ENCODE data around the gene INPP4A. TPM values are rescaled to one million over a fixed set of nuclear protein-coding genes. Genes with fewer than 3 reads are reported as not detected.

The INPP4A gene
- total RNA-seq, 1 donor from 2014 or later: 45.0 TPM

DNA sequence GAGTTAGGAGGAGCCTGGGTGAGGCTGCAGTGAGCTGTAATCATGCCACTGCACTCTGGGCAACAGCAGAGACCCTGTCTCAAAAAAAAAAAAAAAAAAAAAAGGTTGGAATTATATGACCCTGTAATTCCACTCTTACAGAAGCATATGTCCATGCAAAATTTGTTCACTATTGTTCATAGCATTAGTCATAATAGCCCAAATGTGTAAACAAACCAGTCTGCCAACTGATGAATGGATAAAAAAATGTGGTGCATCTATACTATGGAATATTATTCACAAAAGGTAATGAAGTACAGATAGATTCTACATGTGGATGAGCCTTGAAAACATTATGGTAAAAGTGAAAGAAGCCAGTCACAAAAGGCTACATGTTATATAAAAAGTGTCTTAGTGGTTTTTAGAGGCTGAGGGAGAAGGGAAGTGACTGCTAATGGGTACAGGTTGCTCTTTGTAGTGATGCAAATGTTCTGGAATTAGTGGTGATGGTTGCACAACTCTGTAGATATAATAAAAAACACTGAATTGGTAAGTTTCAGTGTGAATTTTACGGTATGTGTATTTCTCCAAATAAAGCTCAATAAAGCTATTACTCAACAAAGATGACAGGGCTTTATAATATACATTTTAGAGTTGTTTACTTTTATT lies 154.2 kb downstream of the INPP4A start:
- no peaks in the 10 kb centered on the region for H3K27me3 Mint-ChIP-seq
- intact Hi-C loops (cut with micrococcal nuclease): no loop called here
- H3K9me3 Mint-ChIP-seq: peaks cover 2% of the 10 kb centered on the region
- no peak for DNase-seq
- H3K36me3 Mint-ChIP-seq (ENCODE audit: low read depth): peaks cover 54% of the 10 kb centered on the region
- H3K27ac Mint-ChIP-seq: peak overlapping the region; percentile 66
- H3K4me3 Mint-ChIP-seq: no peak overlapping the region
- H3K4me1 Mint-ChIP-seq: peaks cover 8% of the 10 kb centered on the region

DNA sequence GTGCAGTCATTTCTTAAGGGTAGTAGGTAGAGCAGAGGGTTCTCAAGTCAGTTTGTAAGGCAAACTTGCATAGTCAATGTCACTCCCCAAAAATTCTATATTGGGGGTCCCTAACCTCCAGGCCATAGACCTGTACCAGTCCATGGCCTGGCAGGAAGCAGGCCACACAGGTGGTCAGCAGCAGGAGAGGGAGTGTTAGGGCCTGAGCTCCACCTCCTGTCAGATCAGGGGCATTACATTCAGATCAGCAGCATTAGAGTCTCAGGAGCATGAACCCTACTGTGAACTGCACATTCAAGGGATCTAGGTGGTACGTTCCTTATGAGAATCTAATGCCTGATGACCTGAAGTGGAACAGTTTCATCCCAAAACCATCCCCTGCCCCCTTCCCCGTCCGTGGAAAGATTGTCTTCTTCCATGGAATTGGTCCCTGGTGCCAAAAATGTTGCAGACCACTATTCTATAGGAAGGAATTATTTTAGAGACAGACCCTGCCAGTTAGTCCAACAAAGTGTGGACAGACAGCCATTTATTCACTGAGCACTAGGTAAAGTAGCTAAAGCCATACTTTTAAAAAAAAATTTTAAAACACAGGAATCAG lies 157.0 kb downstream of the INPP4A start:
- peak; percentile 72 for DNase-seq

DNA sequence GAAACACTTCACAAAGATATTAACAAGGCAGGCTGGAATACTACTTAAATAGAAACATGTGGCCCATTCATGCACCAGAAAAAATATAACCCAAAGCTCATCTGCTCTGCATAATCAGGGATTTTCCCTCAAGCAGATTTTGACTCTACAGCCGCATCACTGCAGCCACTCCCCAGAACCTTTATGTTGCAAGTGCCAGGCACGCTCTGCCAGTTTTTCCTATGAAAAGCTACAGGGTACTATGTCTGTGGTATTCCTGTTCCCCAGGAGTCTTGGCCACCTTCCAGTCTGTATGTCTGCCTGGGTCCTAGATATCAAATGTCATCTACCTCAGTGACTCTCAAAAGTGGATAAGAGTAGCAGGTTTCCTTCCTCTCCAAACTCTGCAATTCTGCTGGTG lies 159.9 kb downstream of the INPP4A start:
- no peaks in the 10 kb centered on the region for H3K9me3 Mint-ChIP-seq
- intact Hi-C loops (cut with micrococcal nuclease): no loop called here
- H3K4me3 Mint-ChIP-seq: no peak overlapping the region
- H3K36me3 Mint-ChIP-seq (ENCODE audit: low read depth): peaks cover 33% of the 10 kb centered on the region
- H3K4me1 Mint-ChIP-seq: peaks cover 34% of the 10 kb centered on the region
- no peak overlapping the region for H3K27ac Mint-ChIP-seq
- peak; percentile 51 for DNase-seq
- H3K27me3 Mint-ChIP-seq: no peaks in the 10 kb centered on the region

More for the DNA sequence above, 157.0 kb downstream of the INPP4A start:
- Mint-ChIP-seq H3K4me1 (peaks cover 25% of the 10 kb centered on the region), H3K27me3 (no peaks in the 10 kb centered on the region), H3K4me3 (no peak overlapping the region), H3K27ac (no peak overlapping the region), H3K36me3 (ENCODE audit: low read depth) (peaks cover 42% of the 10 kb centered on the region), H3K9me3 (no peaks in the 10 kb centered on the region)
- intact Hi-C loops (cut with micrococcal nuclease): loop anchor here (1.0 kb wide), 1 partner anchor 188 kb away; no protein-coding TSS in a partner anchor

DNA sequence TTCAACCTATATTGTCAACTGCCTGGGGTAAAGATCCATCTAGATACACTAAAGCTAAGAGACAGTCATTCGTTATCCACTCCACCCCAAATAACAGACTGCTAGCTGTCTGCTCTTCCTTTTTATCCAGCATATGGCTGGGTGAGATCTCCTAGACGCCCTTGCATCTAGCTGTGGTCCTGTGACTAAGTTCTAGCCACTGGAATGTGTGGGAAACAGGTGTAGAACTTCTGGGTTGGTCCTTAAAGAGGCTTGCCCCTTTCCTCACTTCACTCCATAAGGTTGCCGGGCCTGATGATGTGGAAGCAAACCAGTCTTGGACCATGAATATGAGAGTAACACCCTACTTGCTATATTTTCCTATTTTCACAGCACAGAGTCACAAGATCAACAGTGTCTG lies 160.4 kb downstream of the INPP4A start:
- peak overlapping the region; percentile 49 for H3K27ac Mint-ChIP-seq
- intact Hi-C loops (cut with micrococcal nuclease): loop anchor here (5.0 kb wide), 1 partner anchor 577 kb away; the partner anchor contains the start of genes MITD1 and MRPL30
- H3K4me1 Mint-ChIP-seq: peaks cover 36% of the 10 kb centered on the region
- H3K36me3 Mint-ChIP-seq (ENCODE audit: low read depth): peaks cover 30% of the 10 kb centered on the region
- peak; percentile 49 for DNase-seq
- no peaks in the 10 kb centered on the region for H3K27me3 Mint-ChIP-seq
- no peaks in the 10 kb centered on the region for H3K9me3 Mint-ChIP-seq
- no peak overlapping the region for H3K4me3 Mint-ChIP-seq

DNA sequence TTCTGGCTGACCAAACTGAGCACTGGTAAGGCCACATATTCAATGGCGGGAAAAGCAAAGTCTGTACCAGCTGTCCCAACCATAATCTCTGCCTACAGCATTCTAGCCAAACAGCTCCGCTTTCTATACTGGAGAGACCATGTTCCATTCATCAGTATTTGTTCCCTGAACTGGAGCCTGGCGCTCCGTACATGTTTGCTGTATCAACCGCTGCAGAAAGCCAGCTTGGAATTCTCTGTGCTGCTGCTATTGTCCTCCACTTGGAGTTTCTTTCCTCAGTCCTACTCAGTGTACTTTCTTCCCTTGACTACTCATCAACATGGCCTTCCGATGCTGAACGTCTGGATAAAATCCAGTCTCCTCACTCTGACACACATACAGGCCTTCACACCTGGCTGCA lies 161.8 kb downstream of the INPP4A start:
- peak; percentile 55 for DNase-seq
- Mint-ChIP-seq H3K27ac (peak overlapping the region; percentile 95), H3K27me3 (no peaks in the 10 kb centered on the region), H3K4me3 (peak overlapping the region; percentile 90), H3K9me3 (no peaks in the 10 kb centered on the region), H3K4me1 (peaks cover 48% of the 10 kb centered on the region), H3K36me3 (ENCODE audit: low read depth) (peaks cover 33% of the 10 kb centered on the region)
- intact Hi-C loops (cut with micrococcal nuclease): loop anchor here (5.0 kb wide), 1 partner anchor 576 kb away; the partner anchor contains the start of genes MITD1 and MRPL30

DNA sequence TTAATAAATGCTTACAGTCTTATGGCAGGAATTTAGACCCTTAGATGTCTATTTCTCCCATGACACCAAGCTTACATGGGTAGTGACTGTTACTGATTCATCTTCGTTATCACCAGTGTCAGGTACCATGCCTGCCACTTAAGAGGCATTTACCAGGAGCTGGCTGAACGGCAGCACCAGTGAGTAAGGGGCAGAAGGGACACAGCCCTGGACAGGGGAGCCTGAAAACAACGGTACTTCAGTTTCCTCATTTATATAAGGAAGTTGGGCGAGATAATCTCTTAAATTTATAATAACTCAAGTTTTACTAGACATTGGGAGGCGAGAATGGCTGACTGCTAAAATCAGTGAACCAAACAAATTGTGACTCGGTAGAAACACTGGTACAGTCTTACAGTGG lies 162.4 kb downstream of the INPP4A start:
- Mint-ChIP-seq H3K4me3 (peak overlapping the region; percentile 90), H3K27me3 (no peaks in the 10 kb centered on the region), H3K9me3 (no peaks in the 10 kb centered on the region), H3K4me1 (peaks cover 50% of the 10 kb centered on the region), H3K36me3 (ENCODE audit: low read depth) (peaks cover 33% of the 10 kb centered on the region), H3K27ac (peak overlapping the region; percentile 95)
- peak; percentile 55 for DNase-seq
- intact Hi-C loops (cut with micrococcal nuclease): loop anchor here (5.0 kb wide), 1 partner anchor 575 kb away; the partner anchor contains the start of genes MITD1 and MRPL30

DNA sequence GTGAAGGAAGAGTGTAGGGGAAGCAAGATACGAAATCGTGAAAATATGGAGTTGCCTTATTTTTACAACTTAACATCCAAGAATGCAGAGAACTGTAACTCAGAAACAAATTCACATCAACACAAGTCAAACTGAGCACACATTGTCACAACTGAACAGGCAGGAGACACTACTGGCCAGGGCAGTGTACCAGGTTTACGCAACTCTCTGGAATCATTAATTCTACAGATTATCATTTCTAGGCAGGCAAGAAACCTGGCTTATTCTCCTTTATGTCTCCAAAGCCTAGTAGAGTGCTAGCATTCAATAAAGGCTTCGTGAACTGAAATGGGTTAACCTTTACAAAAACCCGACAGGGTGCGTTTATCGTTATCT lies 163.1 kb downstream of the INPP4A start:
- H3K4me3 Mint-ChIP-seq: peak overlapping the region; percentile 90
- intact Hi-C loops (cut with micrococcal nuclease): loop anchor here (1.0 to 5.0 kb wide), 4 partner anchors 29 to 883 kb away; partner anchors contain the start of genes MITD1, MRPL30, REV1 and TXNDC9
- peaks cover 50% of the 10 kb centered on the region for H3K4me1 Mint-ChIP-seq

DNA sequence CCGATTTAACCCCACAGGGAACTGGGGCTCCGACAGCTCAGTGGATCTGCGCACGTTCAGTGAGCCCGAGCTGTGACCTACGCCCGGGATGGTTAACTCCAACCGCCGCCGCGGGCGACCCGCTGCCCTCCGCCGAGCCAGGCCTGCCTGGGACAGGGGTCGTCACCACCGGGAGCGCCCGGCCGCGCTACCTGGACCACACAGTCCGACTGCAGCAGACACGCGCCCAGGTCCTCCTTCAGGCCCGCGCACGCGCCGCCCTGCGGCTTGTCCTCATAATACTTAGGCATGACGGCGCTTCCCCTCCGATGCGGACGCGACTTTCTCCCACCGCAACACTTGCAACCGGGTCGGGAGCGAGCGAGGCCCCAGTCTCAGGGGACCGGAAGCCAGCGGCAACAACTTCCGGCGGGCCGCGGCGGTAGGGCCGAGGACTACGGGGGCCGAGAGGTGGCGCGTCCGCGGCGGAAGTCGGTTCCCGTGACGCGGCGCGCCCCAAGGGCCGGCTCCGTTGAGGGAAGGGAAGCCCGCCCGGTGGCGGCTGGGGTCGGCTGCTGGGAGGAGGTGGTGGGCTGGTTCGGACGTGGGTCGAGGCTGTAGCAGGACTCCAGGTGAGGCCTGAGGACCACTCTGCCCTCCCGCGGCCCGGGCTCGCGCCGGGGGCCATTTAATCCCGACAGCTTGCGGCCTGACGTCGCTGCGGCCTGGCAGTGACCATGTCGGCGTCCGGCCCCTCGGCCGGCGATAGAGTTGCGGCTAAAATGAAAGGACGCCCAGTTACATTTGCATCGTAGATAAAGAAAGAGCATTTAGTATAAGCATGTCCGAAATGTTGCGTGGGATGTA lies 163.7 kb downstream of the INPP4A start, which contains the start of the genes COA5 and UNC50:
Gene COA5, minus strand, starts transcription at position 397 of the 846 bp plus-strand sequence. Its CDS starts 107 bp downstream, at position 290.
Gene UNC50, plus strand, starts transcription at position 474 of the 846 bp plus-strand sequence. CDS start 1,171 bp downstream, outside the sequence.
- H3K4me1 Mint-ChIP-seq: peaks cover 50% of the 10 kb centered on the region
- peak within 1 kb of the TSS; percentile 95 for H3K27ac Mint-ChIP-seq
- H3K27me3 Mint-ChIP-seq: no peaks in the 10 kb centered on the region
- H3K36me3 Mint-ChIP-seq (ENCODE audit: low read depth): peaks cover 39% of the 10 kb centered on the region
- peak within 1 kb of the TSS; percentile 90 for H3K4me3 Mint-ChIP-seq
- peak; percentile 98 for DNase-seq
- intact Hi-C loops (cut with micrococcal nuclease): loop anchor here (1.0 to 5.0 kb wide), 4 partner anchors 28 to 882 kb away; partner anchors contain the start of genes MITD1, MRPL30, REV1 and TXNDC9
- H3K9me3 Mint-ChIP-seq: no peaks in the 10 kb centered on the region

More for the DNA sequence above, 163.1 kb downstream of the INPP4A start:
- DNase-seq: no peak
- Mint-ChIP-seq H3K36me3 (ENCODE audit: low read depth) (peaks cover 35% of the 10 kb centered on the region), H3K27me3 (no peaks in the 10 kb centered on the region), H3K9me3 (no peaks in the 10 kb centered on the region), H3K27ac (peak overlapping the region; percentile 95)

DNA sequence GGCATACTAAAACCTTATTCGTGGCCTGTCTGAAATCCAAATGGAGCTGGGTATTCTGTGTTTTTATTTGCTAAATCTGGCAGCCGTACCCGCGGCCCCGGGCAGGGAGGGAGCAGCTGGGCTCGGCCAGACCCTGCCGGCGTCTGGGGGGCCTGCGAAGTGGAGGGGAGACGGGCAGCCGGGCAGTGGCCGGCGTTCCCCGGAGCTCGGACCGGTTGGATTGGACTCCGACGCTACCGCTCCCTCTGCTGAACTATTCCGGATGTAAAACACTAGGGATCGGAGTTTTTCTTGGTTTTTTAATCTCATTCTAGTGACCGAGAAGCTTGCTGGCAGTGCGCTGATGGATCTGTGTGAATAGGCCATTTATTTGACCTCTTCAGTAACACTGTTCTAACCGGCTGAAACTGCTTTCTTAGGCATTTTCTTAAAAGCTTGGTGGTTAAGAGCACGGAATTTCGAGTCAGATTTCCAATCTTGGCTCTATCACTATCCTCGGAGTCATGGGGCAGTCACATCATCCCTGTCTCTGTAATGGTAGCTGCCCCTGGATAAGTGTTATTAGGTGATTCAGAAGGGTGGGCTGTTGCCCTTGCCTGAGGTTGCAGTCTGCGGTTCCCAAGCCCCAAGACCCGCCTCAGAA lies 164.4 kb downstream of the INPP4A start:
- Mint-ChIP-seq H3K9me3 (no peaks in the 10 kb centered on the region), H3K4me1 (peaks cover 54% of the 10 kb centered on the region), H3K27ac (peak overlapping the region; percentile 95), H3K27me3 (no peaks in the 10 kb centered on the region), H3K36me3 (ENCODE audit: low read depth) (peaks cover 43% of the 10 kb centered on the region), H3K4me3 (peak overlapping the region; percentile 90)
- peak; percentile 63 for DNase-seq
- intact Hi-C loops (cut with micrococcal nuclease): loop anchor here (1.0 to 5.0 kb wide), 4 partner anchors 28 to 881 kb away; partner anchors contain the start of genes MITD1, MRPL30, REV1 and TXNDC9

DNA sequence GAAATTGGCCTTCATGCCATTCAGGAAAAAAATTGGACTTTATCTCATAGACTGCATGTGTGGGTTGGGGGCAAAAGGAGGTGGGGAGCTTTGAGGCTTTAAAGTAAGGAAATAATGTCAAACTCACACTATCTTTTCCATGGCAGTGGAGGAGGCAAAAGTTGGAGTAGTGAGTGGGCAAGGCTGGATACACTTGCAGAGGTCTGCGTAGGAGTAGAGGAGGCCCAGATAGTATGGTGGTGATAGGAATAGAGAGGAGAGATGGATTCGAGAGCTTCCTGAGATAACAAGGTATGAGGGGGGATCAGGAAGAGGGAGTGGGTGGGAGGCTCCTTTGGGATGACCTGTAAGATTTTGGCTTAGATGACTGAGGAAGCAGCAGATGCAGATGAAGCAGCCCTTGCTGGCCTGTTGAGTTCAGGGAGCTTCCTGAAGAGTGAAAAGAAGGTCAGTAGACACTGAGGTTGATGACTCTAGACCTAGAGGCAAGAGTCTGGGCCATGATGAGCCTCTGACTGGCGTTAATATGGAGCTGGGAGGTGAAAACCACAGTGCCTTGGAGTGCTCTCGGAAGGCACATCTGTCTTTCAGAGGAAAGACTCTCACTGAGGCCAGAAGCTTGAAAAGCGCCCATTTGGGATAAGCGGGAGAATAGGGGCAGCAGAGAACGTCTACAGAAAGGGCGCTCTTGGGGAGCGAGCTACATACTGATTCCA lies 169.5 kb downstream of the INPP4A start:
- no peaks in the 10 kb centered on the region for H3K27me3 Mint-ChIP-seq
- H3K9me3 Mint-ChIP-seq: no peaks in the 10 kb centered on the region
- DNase-seq: peak; percentile 54
- H3K36me3 Mint-ChIP-seq (ENCODE audit: low read depth): peaks cover 64% of the 10 kb centered on the region
- peak overlapping the region; percentile 2 for H3K27ac Mint-ChIP-seq
- H3K4me1 Mint-ChIP-seq: peaks cover 49% of the 10 kb centered on the region
- intact Hi-C loops (cut with micrococcal nuclease): no loop called here
- H3K4me3 Mint-ChIP-seq: no peak overlapping the region

DNA sequence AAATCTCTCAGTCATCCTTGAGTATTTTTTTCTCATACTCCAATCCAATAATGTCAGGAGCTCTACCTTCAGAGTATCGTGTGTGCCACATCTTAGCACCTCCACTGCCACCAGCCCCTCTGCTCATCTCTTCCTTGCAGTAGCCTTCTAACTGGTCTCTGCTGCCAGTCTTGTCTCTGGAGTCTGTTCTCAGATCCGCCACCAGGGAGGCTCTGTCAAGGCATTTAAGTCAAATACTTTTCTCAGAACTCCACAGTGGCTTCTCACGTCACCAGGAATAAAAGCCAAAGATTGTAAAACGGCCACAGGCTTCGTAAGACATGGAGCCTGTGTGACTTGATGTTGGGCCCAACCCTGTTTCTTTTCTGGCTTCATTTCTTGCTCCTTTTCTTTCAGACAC lies 170.8 kb downstream of the INPP4A start:
- H3K27ac Mint-ChIP-seq: no peak overlapping the region
- DNase-seq: peak; percentile 62
- no peaks in the 10 kb centered on the region for H3K9me3 Mint-ChIP-seq
- H3K4me3 Mint-ChIP-seq: no peak overlapping the region
- peaks cover 38% of the 10 kb centered on the region for H3K4me1 Mint-ChIP-seq
- intact Hi-C loops (cut with micrococcal nuclease): no loop called here
- H3K27me3 Mint-ChIP-seq: no peaks in the 10 kb centered on the region
- peaks cover 67% of the 10 kb centered on the region for H3K36me3 Mint-ChIP-seq (ENCODE audit: low read depth)

DNA sequence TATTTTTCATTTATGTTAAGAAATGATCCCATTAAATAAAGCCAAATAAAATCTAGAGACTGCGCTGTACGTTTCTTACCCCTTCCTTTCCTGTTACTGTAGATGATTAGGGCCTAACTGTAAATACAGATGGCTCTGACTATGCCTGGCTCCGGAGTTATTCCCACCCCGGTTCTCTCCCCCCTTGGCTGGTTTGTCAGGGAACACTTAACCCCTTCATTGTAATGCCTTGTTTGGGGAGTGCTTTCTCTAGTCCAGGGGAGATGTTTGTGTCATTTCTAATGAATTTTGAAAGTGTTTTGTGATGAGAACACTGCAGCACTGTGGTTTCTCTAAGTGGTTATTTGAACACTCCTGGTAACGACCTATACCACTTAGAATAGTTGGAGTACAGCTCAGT lies 172.5 kb downstream of the INPP4A start:
- H3K4me1 Mint-ChIP-seq: peaks cover 29% of the 10 kb centered on the region
- H3K27ac Mint-ChIP-seq: peak overlapping the region; percentile 31
- no peak overlapping the region for H3K4me3 Mint-ChIP-seq
- H3K36me3 Mint-ChIP-seq (ENCODE audit: low read depth): peaks cover 62% of the 10 kb centered on the region
- peak; percentile 53 for DNase-seq
- intact Hi-C loops (cut with micrococcal nuclease): no loop called here
- H3K27me3 Mint-ChIP-seq: no peaks in the 10 kb centered on the region
- no peaks in the 10 kb centered on the region for H3K9me3 Mint-ChIP-seq

Data from activated CD4-positive, alpha-beta T cell treated with anti-CD3 and anti-CD28 coated beads, Interleukin-2, amount 10 ng/mL, durations not matched to agents 24 days and 14 days (primary cell).